GM12878 (cell line): ENCODE measurements around the gene OPCML. TPM values are rescaled to one million over a fixed set of nuclear protein-coding genes. Genes with fewer than 3 reads are reported as not detected.

ENCODE experiments used
- ATAC-seq: fragments of 200-7000 bp; cut with Tn5 transposase; 3 replicates; pipeline ENCODE4 v1.9.1; 2020; ENCODE audit warnings: mild to moderate bottlenecking, moderate library complexity
- BruUV-seq: library from RNA; stranded (reverse); fragments of 400-500 nt; replicated peaks from 2 replicates; lab custom pipeline; 2021; lab: Mats Ljungman, UMichigan
- CTCF ChIA-PET: fragments of 300-600 bp; sonication (Branson Sonifier 250); formaldehyde crosslinking; extraction: SDS; loops from one replicate; lab custom pipeline; 2021; ENCODE audit warnings: inconsistent platforms; lab: Yijun Ruan, JAX
- POLR2A ChIA-PET: fragments of 350-600 bp; formaldehyde crosslinking; extraction: SDS; loops from one replicate; lab custom pipeline; 2021; ENCODE audit warnings: inconsistent platforms; lab: Charles Lee
- RAD21 ChIA-PET: fragments of 300-600 bp; sonication (Branson Sonifier 250); formaldehyde crosslinking; loops from one replicate; lab custom pipeline; 2023; ENCODE audit warnings: antibody characterized with exemption; ENCODE audit not compliant: unreplicated experiment; lab: Charles Lee
- SMC1A ChIA-PET: fragments of 300-600 bp; sonication (Branson Sonifier 250); formaldehyde crosslinking; loops from one replicate; lab custom pipeline; 2023; ENCODE audit not compliant: unreplicated experiment, uncharacterized antibody; lab: Charles Lee
- DNase-seq: peaks from one replicate; pipeline ENCODE4 v3.0.0-alpha.2; 2011; ENCODE audit warnings: low read depth, low spot score
- FAIRE-seq: peaks from 3 replicates; lab custom pipeline; 2011; peaks lifted over from hg19 to GRCh38; lab: Jason Lieb, UNC
- H2AFZ ChIP-seq: 2 replicates; pipeline ENCODE4 v1.6.0; 2011; ENCODE audit warnings: low read depth, low read length, control low read depth; ENCODE audit not compliant: control insufficient read depth
- H3K27ac ChIP-seq: 2 replicates; pipeline ENCODE4 v1.5.1; 2011; ENCODE audit warnings: control low read depth; ENCODE audit not compliant: control insufficient read depth, insufficient read depth
- H3K27me3 ChIP-seq, 2 experiments: replicated peaks in 1 of 2; 2 replicates each; pipeline versions ENCODE4 v1.6.0 to v1.6.1; 2011; ENCODE audit warnings: low read length in 1 of 2; ENCODE audit not compliant: control insufficient read depth in 2 of 2, insufficient read depth in 2 of 2
- H3K36me3 ChIP-seq, 2 experiments: 2 replicates each; pipeline ENCODE4 v1.5.1; 2011; ENCODE audit warnings: low read length in 1 of 2; ENCODE audit not compliant: control insufficient read depth in 2 of 2, insufficient read depth in 2 of 2
- H3K4me1 ChIP-seq: 2 replicates; pipeline ENCODE4 v1.6.1; 2011; ENCODE audit warnings: mild to moderate bottlenecking, low read length, moderate library complexity, mixed read lengths; ENCODE audit not compliant: control insufficient read depth, insufficient read depth
- H3K4me2 ChIP-seq: 2 replicates; pipeline ENCODE4 v1.6.0; 2011; ENCODE audit warnings: control low read depth; ENCODE audit not compliant: control insufficient read depth, insufficient read depth
- H3K4me3 ChIP-seq: fragments of 200-600 bp; sonication (generic); 2 replicates; pipeline ENCODE4 v1.5.1; 2016
- H3K79me2 ChIP-seq: 2 replicates; pipeline ENCODE4 v1.6.0; 2011; ENCODE audit warnings: low read length; ENCODE audit not compliant: control insufficient read depth, insufficient read depth
- H3K9ac ChIP-seq: 2 replicates; pipeline ENCODE4 v1.8.0; 2011; ENCODE audit warnings: low read length, control low read depth, mixed read lengths; ENCODE audit not compliant: control insufficient read depth, insufficient read depth
- H3K9me3 ChIP-seq: replicated peaks from 3 replicates; pipeline ENCODE4 v1.5.1; 2011; ENCODE audit warnings: mild to moderate bottlenecking, low read length; ENCODE audit not compliant: control insufficient read depth, insufficient read depth
- H4K20me1 ChIP-seq: 2 replicates; pipeline ENCODE4 v1.6.0; 2011; ENCODE audit not compliant: control insufficient read depth, insufficient read depth
- JUNB ChIP-seq: IDR thresholded peaks from 2 replicates; pipeline ENCODE4 v1.6.1; 2016; ENCODE audit warnings: antibody characterized with exemption, mild to moderate bottlenecking
- PML ChIP-seq: IDR thresholded peaks from 2 replicates; pipeline ENCODE4 v1.6.1; 2012; ENCODE audit warnings: low read length, inconsistent platforms
- SRF ChIP-seq, 2 experiments: IDR thresholded peaks; 2 replicates each; pipeline ENCODE4 v1.6.1; 2011; ENCODE audit warnings: low read depth in 2 of 2, low read length in 2 of 2, mild to moderate bottlenecking in 1 of 2, moderate library complexity in 1 of 2
- SUZ12 ChIP-seq: fragments of 200-600 bp; sonication (generic); IDR thresholded peaks from one replicate; pipeline ENCODE4 v1.6.1; 2018; ENCODE audit warnings: antibody characterized with exemption, mild to moderate bottlenecking; ENCODE audit not compliant: unreplicated experiment
- ZBTB4 ChIP-seq: fragments of 450-650 bp; formaldehyde crosslinking; IDR thresholded peaks from 2 replicates; pipeline ENCODE4 v1.4.0; 2022; ENCODE audit warnings: mild to moderate bottlenecking, moderate library complexity
- WGBS: methylation state at CpG from one replicate; pipeline ENCODE4 v1.1.6; 2016; ENCODE audit warnings: low lambda C conversion rate; ENCODE audit not compliant: insufficient replicate concordance, insufficient coverage; ENCODE audit errors: missing lambda C conversion rate; 5-methylcytosine and 5-hydroxymethylcytosine counted together
- in situ Hi-C: fragments of 300-500 bp; cut with MboI; formaldehyde crosslinking; loops from 9 replicates; pipeline ENCODE4 v1.14.3; 2018; ENCODE audit warnings: mixed read lengths
- intact Hi-C: fragments of 100-400 bp; cut with micrococcal nuclease; formaldehyde crosslinking; loops from one replicate; pipeline ENCODE4 v1.14.2; 2022; ENCODE audit not compliant: unreplicated experiment
- polyA plus RNA-seq, 11 experiments: library from polyadenylated mRNA; depleted of rRNA in 4 of 11; unstranded in 6 of 11; stranded (reverse) in 5 of 11; fragments of >200 nt; fragmentation: Nextera tagmentation in 4 of 11; fragmentation: Illumina TruSeq in 1 of 11; extraction: Ambion mirVana in 4 of 11; extraction: Trizol in 1 of 11; gene quantifications; 1 replicate in 1 of 11; 2 replicates in 10 of 11; pipeline versions ENCODE4 v1.2.1 to v1.2.3, GENCODE V29; 2011 to 2016; ENCODE audit warnings: inconsistent platforms in 2 of 11, missing spikeins in 2 of 11, low read depth in 1 of 11
- total RNA-seq, 4 experiments: library from RNA; depleted of rRNA in 3 of 4; stranded (reverse); fragments of >200 nt in 3 of 4; fragmentation: Illumina TruSeq in 1 of 4; extraction: Trizol in 1 of 4; gene quantifications; 2 replicates each; pipeline versions ENCODE4 v1.2.1 to v1.2.3, GENCODE V29; 2013 to 2021

The OPCML gene
- total and polyA plus RNA-seq, 10 of the 15 experiments (the other 5 are each of a cell fraction or from before 2014, with no cell fraction given) = 0.84 TPM; not detected in 9

DNA sequence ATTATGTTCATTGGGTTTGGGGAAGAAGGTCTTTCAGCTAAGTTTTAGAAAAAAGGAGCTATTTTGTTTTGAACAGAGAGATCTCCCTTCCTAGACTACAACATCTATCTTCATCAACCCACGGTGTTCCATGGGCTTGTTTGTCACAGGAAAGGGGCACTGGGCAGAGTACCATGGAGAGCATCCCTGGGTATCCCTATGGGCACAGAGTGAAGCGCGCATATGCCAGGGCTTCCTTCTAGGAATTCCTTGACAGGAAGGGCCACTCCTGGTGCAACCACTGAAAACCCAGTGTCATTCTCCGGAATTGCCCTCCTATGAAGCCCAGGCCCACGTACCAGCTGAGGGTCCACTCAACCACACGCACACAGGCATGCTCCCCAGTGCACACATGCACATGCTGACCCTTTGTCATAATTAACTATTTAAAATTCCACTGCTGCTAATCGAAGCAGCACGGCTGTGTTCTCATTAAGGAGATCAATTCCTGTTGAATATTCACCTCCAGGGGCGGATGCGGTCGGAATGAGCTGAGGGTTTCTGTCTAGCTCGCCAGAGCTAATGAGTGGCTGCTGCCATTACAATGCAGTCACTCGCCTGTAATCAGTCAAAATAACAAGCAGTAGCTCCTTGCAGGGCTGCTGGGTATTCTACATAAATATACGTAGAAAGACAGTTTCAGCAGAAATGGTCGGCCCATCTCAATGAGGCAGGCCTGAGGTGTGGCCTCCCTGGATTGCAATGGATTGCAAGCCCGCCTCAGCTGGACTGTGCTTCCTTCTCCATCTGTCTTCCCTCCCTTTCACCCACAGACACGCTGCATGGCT is 512.5 kb downstream of the OPCML start:
- RAD21 ChIA-PET = no interaction called here
- TF ChIP-seq ZBTB4 (no peak), JUNB (no peak), SUZ12 (no peak), PML (no peak), SRF (IDR thresholded peaks at IDR 0.05; ENCODE audit: low read depth in 2 of 2, low read length in 2 of 2) (no peak)
- TF ChIP-seq, all 136 proteins: peak for 0
- H3K4me2 ChIP-seq = no peak overlapping the region
- DNase-seq = no peak
- no peak overlapping the region for H3K9ac ChIP-seq
- intact Hi-C loops (no loop called here), in situ Hi-C loops (no loop called here)
- POLR2A ChIA-PET = no interaction called here
- H2AFZ ChIP-seq = no peak overlapping the region
- H3K36me3 ChIP-seq = no peaks in the 10 kb centered on the region
- H3K79me2 ChIP-seq = no peaks in the 10 kb centered on the region
- H3K4me1 ChIP-seq = no peaks in the 10 kb centered on the region
- H3K27ac ChIP-seq = no peak overlapping the region
- no peaks in the 10 kb centered on the region for H4K20me1 ChIP-seq
- WGBS = 32% methylated on average over 17 of the region's 17 CpGs
- no peak overlapping the region for H3K4me3 ChIP-seq
- no peaks in the 10 kb centered on the region; a peak in 3 of 4 replicates for H3K27me3 ChIP-seq
- no TSS peak for BruUV-seq
- SMC1A ChIA-PET = no interaction called here
- FAIRE-seq = no peak
- CTCF ChIA-PET = interaction anchor here (1.1 kb wide), 1 partner anchor 24 kb away, joined by 3 read pairs; no protein-coding TSS in a partner anchor
- no peaks in the 10 kb centered on the region for H3K9me3 ChIP-seq
- ATAC-seq = no peak
